ENCODE data around the gene ABI3.

DNA sequence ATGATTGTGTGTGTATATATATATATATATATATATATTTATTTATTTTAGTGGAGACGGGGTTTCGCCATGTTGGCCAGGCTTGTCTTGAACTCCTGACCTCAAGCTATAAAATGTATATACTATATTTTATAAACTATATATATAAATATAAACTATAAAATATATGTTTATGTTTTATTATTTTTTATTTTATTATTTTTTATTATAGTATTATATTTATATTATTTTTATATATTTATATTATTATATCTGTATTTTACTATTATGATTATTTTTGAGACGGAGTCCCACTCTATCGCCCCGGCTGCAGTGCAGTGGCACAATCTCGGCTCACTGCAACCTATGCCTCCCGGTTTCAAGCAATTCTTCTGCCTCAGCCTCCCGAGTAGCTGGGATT is 30.5 kb downstream of the ABI3 start:
- TF ChIP-seq, protein P1, sequence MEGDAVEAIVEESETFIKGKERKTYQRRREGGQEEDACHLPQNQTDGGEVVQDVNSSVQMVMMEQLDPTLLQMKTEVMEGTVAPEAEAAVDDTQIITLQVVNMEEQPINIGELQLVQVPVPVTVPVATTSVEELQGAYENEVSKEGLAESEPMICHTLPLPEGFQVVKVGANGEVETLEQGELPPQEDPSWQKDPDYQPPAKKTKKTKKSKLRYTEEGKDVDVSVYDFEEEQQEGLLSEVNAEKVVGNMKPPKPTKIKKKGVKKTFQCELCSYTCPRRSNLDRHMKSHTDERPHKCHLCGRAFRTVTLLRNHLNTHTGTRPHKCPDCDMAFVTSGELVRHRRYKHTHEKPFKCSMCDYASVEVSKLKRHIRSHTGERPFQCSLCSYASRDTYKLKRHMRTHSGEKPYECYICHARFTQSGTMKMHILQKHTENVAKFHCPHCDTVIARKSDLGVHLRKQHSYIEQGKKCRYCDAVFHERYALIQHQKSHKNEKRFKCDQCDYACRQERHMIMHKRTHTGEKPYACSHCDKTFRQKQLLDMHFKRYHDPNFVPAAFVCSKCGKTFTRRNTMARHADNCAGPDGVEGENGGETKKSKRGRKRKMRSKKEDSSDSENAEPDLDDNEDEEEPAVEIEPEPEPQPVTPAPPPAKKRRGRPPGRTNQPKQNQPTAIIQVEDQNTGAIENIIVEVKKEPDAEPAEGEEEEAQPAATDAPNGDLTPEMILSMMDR (IDR thresholded peaks at IDR 0.05; ENCODE audit: poor library complexity, severe bottlenecking), result no peak
- TF ChIP-seq, protein P2, sequence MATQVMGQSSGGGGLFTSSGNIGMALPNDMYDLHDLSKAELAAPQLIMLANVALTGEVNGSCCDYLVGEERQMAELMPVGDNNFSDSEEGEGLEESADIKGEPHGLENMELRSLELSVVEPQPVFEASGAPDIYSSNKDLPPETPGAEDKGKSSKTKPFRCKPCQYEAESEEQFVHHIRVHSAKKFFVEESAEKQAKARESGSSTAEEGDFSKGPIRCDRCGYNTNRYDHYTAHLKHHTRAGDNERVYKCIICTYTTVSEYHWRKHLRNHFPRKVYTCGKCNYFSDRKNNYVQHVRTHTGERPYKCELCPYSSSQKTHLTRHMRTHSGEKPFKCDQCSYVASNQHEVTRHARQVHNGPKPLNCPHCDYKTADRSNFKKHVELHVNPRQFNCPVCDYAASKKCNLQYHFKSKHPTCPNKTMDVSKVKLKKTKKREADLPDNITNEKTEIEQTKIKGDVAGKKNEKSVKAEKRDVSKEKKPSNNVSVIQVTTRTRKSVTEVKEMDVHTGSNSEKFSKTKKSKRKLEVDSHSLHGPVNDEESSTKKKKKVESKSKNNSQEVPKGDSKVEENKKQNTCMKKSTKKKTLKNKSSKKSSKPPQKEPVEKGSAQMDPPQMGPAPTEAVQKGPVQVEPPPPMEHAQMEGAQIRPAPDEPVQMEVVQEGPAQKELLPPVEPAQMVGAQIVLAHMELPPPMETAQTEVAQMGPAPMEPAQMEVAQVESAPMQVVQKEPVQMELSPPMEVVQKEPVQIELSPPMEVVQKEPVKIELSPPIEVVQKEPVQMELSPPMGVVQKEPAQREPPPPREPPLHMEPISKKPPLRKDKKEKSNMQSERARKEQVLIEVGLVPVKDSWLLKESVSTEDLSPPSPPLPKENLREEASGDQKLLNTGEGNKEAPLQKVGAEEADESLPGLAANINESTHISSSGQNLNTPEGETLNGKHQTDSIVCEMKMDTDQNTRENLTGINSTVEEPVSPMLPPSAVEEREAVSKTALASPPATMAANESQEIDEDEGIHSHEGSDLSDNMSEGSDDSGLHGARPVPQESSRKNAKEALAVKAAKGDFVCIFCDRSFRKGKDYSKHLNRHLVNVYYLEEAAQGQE (IDR thresholded peaks at IDR 0.05; ENCODE audit: borderline replicate concordance), result no peak
- no peak for TF ChIP-seq EZH2 (IDR thresholded peaks at IDR 0.05; ENCODE audit: borderline replicate concordance, insufficient read depth, low read length, poor library complexity, severe bottlenecking)
- no peak for TF ChIP-seq RAD21 (conservative IDR thresholded peaks at IDR 0.05)
- TF ChIP-seq EP300 (conservative IDR thresholded peaks at IDR 0.05; ENCODE audit: poor library complexity, severe bottlenecking), result no peak
- no peak for TF ChIP-seq POLR2AphosphoS5 (IDR thresholded peaks at IDR 0.05)
